ENCODE measurements around the gene SEPTIN5. TPM values are rescaled to one million over a fixed set of nuclear protein-coding genes. Genes with fewer than 3 reads are reported as not detected.

Gene SEPTIN5
- total RNA-seq, 4 donors from 2014 or later = 4.1 to 8.3 (median 5.9) TPM

DNA sequence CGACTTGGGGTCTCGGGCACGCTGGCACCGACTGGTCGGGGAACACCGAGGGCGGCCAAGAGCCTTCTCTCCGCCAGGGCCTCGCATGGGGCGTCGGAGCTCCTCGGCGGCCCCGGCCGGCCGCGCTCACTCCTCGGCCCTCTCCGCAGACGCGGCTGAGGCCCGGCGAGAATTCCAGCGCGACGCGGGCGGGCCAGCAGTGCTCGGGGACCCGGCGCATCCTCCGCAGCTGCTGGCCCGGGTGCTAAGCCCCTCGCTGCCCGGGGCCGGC lies 51.9 kb downstream of the SEPTIN5 start:
- no peak for TF ChIP-seq CTCF (IDR thresholded peaks at IDR 0.05; ENCODE audit: low read depth)

GRCh38 chr22:19766511-19767426 lies 52.5 kb downstream of the SEPTIN5 start:
- TF ChIP-seq CTCF (IDR thresholded peaks at IDR 0.05; ENCODE audit: low read depth) = no peak

DNA sequence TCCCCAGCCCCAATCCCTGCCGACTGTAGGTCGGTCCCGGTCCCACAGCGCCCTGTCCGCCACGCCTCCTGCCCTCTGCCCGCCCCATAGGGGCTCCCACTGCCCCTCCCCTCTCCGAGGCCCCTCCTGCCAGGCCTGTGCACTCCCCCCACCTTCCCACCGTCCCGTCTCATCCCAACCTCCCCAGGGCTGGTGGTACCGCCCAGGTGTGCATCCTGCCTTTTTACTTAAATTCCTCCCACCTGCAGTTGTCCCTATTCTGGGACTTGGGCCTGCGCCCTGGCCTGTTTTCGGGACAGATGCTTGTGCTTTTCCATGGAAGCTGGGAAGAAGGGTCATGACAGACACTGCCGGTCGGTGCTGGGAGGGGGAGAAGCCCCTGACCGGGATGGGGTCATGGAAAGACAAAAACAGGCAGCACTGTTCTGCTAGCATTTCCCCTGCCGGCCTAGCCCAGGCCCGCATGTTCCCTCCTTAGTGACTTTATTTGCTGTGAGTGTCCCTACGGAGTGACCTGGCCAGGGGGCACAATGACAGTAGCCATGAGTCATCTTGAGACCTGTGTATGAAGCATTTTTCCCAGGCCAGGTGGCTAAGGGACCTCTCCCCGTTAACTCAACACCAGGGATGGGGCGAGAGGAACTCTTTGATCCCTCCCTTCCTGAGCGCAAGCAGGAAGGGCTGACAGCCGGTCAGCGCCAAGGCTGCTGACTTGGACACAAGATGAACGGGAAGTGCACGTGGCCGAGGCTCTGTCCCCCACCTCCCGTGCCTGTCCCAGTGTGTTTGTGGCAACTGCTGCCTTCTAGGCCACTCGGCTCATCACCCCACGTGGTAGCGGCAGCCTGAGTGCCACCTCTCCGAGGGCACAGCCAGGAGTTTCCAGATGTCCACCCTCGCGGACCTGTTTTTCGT lies 53.4 kb downstream of the SEPTIN5 start:
- TF ChIP-seq CTCF (IDR thresholded peaks at IDR 0.05; ENCODE audit: low read depth) = no peak

GRCh38 chr22:19769393-19769715 lies 55.1 kb downstream of the SEPTIN5 start:
- TF ChIP-seq CTCF (IDR thresholded peaks at IDR 0.05; ENCODE audit: low read depth) = no peak

DNA sequence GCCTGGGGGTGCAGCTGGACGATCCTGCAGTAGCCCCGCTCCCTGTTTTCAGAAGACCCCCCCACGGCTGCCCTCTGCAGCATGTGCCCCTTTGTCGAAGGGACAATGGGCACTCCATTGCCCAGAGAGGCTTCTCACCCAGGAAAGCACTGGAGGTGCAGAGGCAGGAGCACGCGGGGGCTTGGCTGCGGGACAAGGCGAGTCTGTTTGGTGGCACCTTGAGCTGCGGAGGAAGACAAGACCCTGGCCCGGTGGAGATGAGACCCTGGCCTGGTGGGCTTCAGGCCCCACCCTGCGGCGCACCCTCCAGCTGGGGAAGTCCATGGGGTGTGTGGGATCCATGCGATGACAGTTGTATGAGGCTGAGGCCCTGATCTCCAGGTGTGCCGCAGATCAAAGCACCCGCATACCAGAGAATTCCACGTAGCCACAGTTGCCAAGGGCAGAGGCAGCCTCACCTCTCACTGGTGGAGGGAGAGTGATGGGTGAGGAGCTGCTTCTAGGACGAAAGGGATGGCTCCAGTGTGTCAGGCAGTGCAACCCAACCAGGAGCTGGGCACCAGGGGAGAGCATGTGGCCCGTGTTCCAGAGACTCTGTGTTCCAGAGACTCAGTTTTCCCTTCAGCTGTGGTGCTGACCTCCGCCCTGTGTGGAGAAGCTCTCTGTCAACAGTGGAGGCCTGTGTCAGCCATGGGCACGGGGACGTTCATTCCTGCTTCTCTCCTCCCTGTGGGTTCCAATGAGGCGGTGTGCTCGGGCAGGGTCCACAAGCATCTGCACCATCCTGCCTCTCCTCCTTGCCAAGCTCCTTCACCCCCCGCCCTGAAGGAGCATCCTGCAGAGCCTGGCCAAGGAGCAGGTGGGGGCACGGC lies 56.3 kb downstream of the SEPTIN5 start:
- no peak for TF ChIP-seq CTCF (IDR thresholded peaks at IDR 0.05; ENCODE audit: low read depth)

DNA sequence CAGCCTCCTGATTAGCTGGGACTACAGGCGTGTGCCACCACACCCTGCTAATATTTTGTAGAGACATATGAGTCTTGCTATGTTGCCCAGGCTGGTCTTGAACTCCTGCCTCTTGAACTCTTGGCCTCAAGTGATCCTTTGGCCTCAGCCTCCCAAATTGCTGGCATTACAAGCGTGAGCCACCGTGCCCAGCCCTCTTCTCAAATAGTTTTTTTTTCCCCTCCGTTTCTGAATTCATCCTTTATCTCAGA lies 58.0 kb downstream of the SEPTIN5 start:
- no peak for TF ChIP-seq CTCF (IDR thresholded peaks at IDR 0.05; ENCODE audit: low read depth)

Other genes with a start within 250 kb of the SEPTIN5 start
- 10 to 100 TPM; 33.9 to 43.6 (median 35.4) TPM for gene UFD1, start 235.3 kb upstream of the SEPTIN5 start, total RNA-seq
- gene CDC45, start 234.6 kb upstream of the SEPTIN5 start, total RNA-seq = under 1 TPM in 1 of 4 donors, not detected in 3; 0.34 TPM
- gene CLDN5, start 190.1 kb upstream of the SEPTIN5 start, total RNA-seq = 100 to 1,000 TPM in 3 of 4 donors, 10 to 100 TPM in 1; 66.3 to 362 (median 129) TPM
- gene GP1BB, start 9.0 kb downstream of the SEPTIN5 start, total RNA-seq = 1 to 10 TPM in 2 of 4 donors, under 1 TPM in 1, not detected in 1; 0.34 to 2.8 (median 1.5) TPM
- 1 to 10 TPM in 2 of 4 donors, under 1 TPM in 2; 0.51 to 6.2 (median 1.8) TPM for gene TBX1, start 46.3 kb downstream of the SEPTIN5 start, total RNA-seq
- gene GNB1L, start 140.4 kb downstream of the SEPTIN5 start, total RNA-seq = 1 to 10 TPM; 1.8 to 4.9 (median 3.9) TPM
- gene RTL10, start 140.4 kb downstream of the SEPTIN5 start, total RNA-seq = 10 to 100 TPM in 1 of 4 donors, 1 to 10 TPM in 3; 4.1 to 11.9 (median 6.7) TPM
- 100 to 1,000 TPM in 3 of 4 donors, 10 to 100 TPM in 1; 80.1 to 228 (median 190) TPM for gene COMT, start 227.3 kb downstream of the SEPTIN5 start, total RNA-seq
- gene TXNRD2, start 227.3 kb downstream of the SEPTIN5 start, total RNA-seq = 10 to 100 TPM; 11.1 to 28.4 (median 15.8) TPM